H9 (cell line): Measurements from ENCODE around the gene KRTAP10-11. TPM values are rescaled to one million over a fixed set of nuclear protein-coding genes. Genes with fewer than 3 reads are reported as not detected.

Experiments used
- DNase-seq: peaks from one replicate; pipeline ENCODE4 v3.0.0-alpha.2; 2017
- H2AFZ ChIP-seq: one replicate; pipeline ENCODE4 v1.6.1; 2013; ENCODE audit warnings: mild to moderate bottlenecking, low read length, control low read depth, moderate library complexity
- H2AK5ac ChIP-seq: 2 replicates; pipeline ENCODE4 v1.6.1; 2013; ENCODE audit warnings: low read length, control low read depth, mixed read lengths; ENCODE audit not compliant: insufficient read length
- H2BK120ac ChIP-seq: one replicate; pipeline ENCODE4 v1.6.1; 2013; ENCODE audit warnings: low read depth, mild to moderate bottlenecking, low read length, control low read depth, inconsistent platforms; ENCODE audit not compliant: poor library complexity, severe bottlenecking
- H2BK12ac ChIP-seq: 2 replicates; pipeline ENCODE4 v1.6.1; 2013; ENCODE audit warnings: low read length, control low read depth, mixed read lengths, low read depth; ENCODE audit not compliant: insufficient read length
- H2BK15ac ChIP-seq: 2 replicates; pipeline ENCODE4 v1.6.1; 2013; ENCODE audit warnings: low read depth, low read length, control low read depth
- H2BK20ac ChIP-seq: one replicate; pipeline ENCODE4 v1.6.1; 2013; ENCODE audit warnings: low read depth, mild to moderate bottlenecking, low read length, control low read depth, inconsistent platforms; ENCODE audit not compliant: poor library complexity, severe bottlenecking
- H2BK5ac ChIP-seq: 2 replicates; pipeline ENCODE4 v1.6.1; 2013; ENCODE audit warnings: low read length, control low read depth, mixed read lengths; ENCODE audit not compliant: insufficient read length
- H3K14ac ChIP-seq: 2 replicates; pipeline ENCODE4 v1.6.1; 2013; ENCODE audit warnings: low read length, control low read depth; ENCODE audit not compliant: insufficient read depth
- H3K18ac ChIP-seq: 2 replicates; pipeline ENCODE4 v1.6.1; 2013; ENCODE audit warnings: low read depth, mild to moderate bottlenecking, mixed read lengths, low read length, control low read depth; ENCODE audit not compliant: insufficient read length
- H3K23ac ChIP-seq: 2 replicates; pipeline ENCODE4 v1.6.1; 2013; ENCODE audit warnings: low read length, control low read depth, mixed read lengths, low read depth; ENCODE audit not compliant: insufficient read length
- H3K23me2 ChIP-seq: 2 replicates; pipeline ENCODE4 v1.6.1; 2013; ENCODE audit warnings: low read depth, mild to moderate bottlenecking, mixed read lengths, low read length, control low read depth; ENCODE audit not compliant: insufficient read length, poor library complexity, severe bottlenecking
- H3K27ac ChIP-seq: 2 replicates; pipeline ENCODE4 v1.5.1; 2013; ENCODE audit warnings: low read length, control low read depth, mixed read lengths, low read depth; ENCODE audit not compliant: insufficient read length
- H3K27me3 ChIP-seq: 2 replicates; pipeline ENCODE4 v1.6.1; 2013; ENCODE audit warnings: low read length, control low read depth, inconsistent platforms; ENCODE audit not compliant: insufficient read depth
- H3K4ac ChIP-seq: 2 replicates; pipeline ENCODE4 v1.6.1; 2013; ENCODE audit warnings: low read depth, mild to moderate bottlenecking, control low read depth, inconsistent platforms, low read length, moderate library complexity
- H3K4me1 ChIP-seq: 2 replicates; pipeline ENCODE4 v1.6.1; 2013; ENCODE audit warnings: low read length, control low read depth, inconsistent platforms; ENCODE audit not compliant: insufficient read depth
- H3K4me2 ChIP-seq: 2 replicates; pipeline ENCODE4 v1.6.1; 2013; ENCODE audit warnings: low read length, control low read depth, mixed read lengths; ENCODE audit not compliant: insufficient read length, insufficient read depth
- H3K56ac ChIP-seq: 2 replicates; pipeline ENCODE4 v1.6.1; 2013; ENCODE audit warnings: low read depth, mild to moderate bottlenecking, mixed read lengths, low read length, control low read depth; ENCODE audit not compliant: insufficient read length
- H3K79me1 ChIP-seq: 2 replicates; pipeline ENCODE4 v1.6.1; 2013; ENCODE audit warnings: low read depth, mild to moderate bottlenecking, moderate library complexity, low read length, control low read depth, inconsistent platforms; ENCODE audit not compliant: insufficient read depth, poor library complexity, severe bottlenecking
- H3K79me2 ChIP-seq: 2 replicates; pipeline ENCODE4 v1.6.1; 2013; ENCODE audit warnings: low read length, control low read depth, inconsistent platforms; ENCODE audit not compliant: insufficient read depth
- H3K9ac ChIP-seq: 2 replicates; pipeline ENCODE4 v1.6.1; 2013; ENCODE audit warnings: low read length, control low read depth, mixed read lengths; ENCODE audit not compliant: insufficient read length; ENCODE audit errors: extremely low read depth
- H3K9me3 ChIP-seq: one replicate; pipeline ENCODE4 v1.6.1; 2013; ENCODE audit warnings: low read depth, low read length, inconsistent platforms; ENCODE audit not compliant: control insufficient read depth
- H3T11ph ChIP-seq: one replicate; pipeline ENCODE4 v1.6.1; 2013; ENCODE audit warnings: mild to moderate bottlenecking, low read length, control low read depth, inconsistent platforms
- H4K20me1 ChIP-seq: one replicate; pipeline ENCODE4 v1.6.1; 2013; ENCODE audit not compliant: control insufficient read depth, insufficient read length, insufficient read depth
- H4K5ac ChIP-seq: 2 replicates; pipeline ENCODE4 v1.6.1; 2013; ENCODE audit warnings: low read depth, mild to moderate bottlenecking, mixed read lengths, low read length, control low read depth; ENCODE audit not compliant: insufficient read length
- H4K8ac ChIP-seq: replicated peaks from 2 replicates; pipeline ENCODE4 v1.6.1; 2013; ENCODE audit warnings: low read length, control low read depth, mixed read lengths, low read depth; ENCODE audit not compliant: insufficient read length
- H4K91ac ChIP-seq: 2 replicates; pipeline ENCODE4 v1.6.1; 2013; ENCODE audit warnings: low read depth, mild to moderate bottlenecking, moderate library complexity, mixed read lengths, low read length, control low read depth; ENCODE audit not compliant: insufficient read length
- H3K27ac Mint-ChIP-seq, 3 experiments: 2 replicates in 2 of 3; 3 replicates in 1 of 3; pipeline ENCODE4 v1.8.0; 2020 to 2021; ENCODE audit warnings: mixed read lengths in 3 of 3, mild to moderate bottlenecking in 1 of 3, moderate library complexity in 1 of 3
- H3K27me3 Mint-ChIP-seq: 2 replicates; pipeline ENCODE4 v1.8.0; 2021; ENCODE audit warnings: low read depth, mild to moderate bottlenecking, moderate library complexity, mixed read lengths
- H3K36me3 Mint-ChIP-seq, 3 experiments: 2 replicates in 2 of 3; 3 replicates in 1 of 3; pipeline ENCODE4 v1.8.0; 2020 to 2021; ENCODE audit warnings: low read depth in 3 of 3, mixed read lengths in 3 of 3; ENCODE audit not compliant: insufficient read depth in 1 of 3
- H3K4me1 Mint-ChIP-seq, 2 experiments: 2 replicates each; pipeline ENCODE4 v1.8.0; 2020; ENCODE audit warnings: mixed read lengths in 2 of 2
- H3K4me3 Mint-ChIP-seq, 2 experiments: 2 replicates in 1 of 2; 3 replicates in 1 of 2; pipeline ENCODE4 v1.8.0; 2020 to 2021; ENCODE audit warnings: mild to moderate bottlenecking in 2 of 2, mixed read lengths in 2 of 2, moderate library complexity in 1 of 2
- H3K9me3 Mint-ChIP-seq, 2 experiments: 2 replicates in 1 of 2; 3 replicates in 1 of 2; pipeline ENCODE4 v1.8.0; 2020; ENCODE audit warnings: mild to moderate bottlenecking in 2 of 2, mixed read lengths in 2 of 2, moderate library complexity in 1 of 2
- WGBS: extraction: QIAGEN DNeasy Blood & Tissue Kit; methylation state at CpG from one replicate; pipeline ENCODE4 v1.1.7; 2013; ENCODE audit warnings: missing lambda C conversion rate, low lambda C conversion rate, mixed read lengths; ENCODE audit not compliant: insufficient read length; ENCODE audit errors: extremely low coverage; 5-methylcytosine and 5-hydroxymethylcytosine counted together
- total RNA-seq: library from RNA; stranded (reverse); gene quantifications from 2 replicates; pipeline ENCODE4 v1.2.1, GENCODE V29; 2021
- TF ChIP-seq, protein P1 (sequence below): fragments of 200-600 bp; sonication (generic); conservative IDR thresholded peaks from 3 replicates; pipeline ENCODE4 v1.8.0; 2021; ENCODE audit warnings: antibody characterized with exemption, mild to moderate bottlenecking

The KRTAP10-11 gene
- total RNA-seq, 1 experiment from 2014 or later, result not detected

DNA sequence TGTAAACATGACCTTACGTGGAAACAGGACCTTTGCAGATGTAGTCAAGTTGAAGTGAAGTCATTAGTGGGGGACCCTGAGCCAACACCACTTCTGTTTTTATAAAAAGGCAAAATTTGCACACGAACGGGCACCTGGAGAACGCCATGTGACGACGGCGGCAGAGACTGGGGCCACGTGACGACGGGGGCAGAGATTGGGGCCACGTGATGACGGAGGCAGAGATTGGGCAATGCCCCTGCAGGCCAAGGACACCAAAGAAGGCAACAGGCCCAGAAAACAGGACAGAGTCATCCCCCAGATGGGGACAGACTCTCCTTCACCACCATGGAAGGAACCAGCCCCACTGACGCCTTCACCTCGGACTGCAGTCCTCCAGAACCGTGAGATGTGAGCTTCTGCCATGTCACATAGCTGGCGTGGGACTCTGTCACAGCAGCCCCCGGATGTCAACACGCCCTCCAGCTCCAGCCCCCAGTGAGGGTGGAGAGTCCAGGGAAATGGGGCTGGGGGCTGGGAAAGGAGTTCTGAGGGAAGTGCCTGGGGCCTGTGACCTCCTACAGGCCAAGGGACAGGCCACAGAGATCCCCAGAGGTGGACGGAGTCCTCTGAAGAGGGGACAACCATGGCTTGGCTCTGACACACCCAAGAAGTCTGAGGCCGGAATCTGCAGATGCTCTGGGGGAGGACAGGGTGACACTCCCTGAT is 4.2 kb downstream of the KRTAP10-11 start:
- no peak overlapping the region for H2BK20ac ChIP-seq
- no peak for DNase-seq
- H3K4me2 ChIP-seq, result no peak overlapping the region
- no peak overlapping the region for H2BK120ac ChIP-seq
- Mint-ChIP-seq H3K4me1 (peaks cover 14 to 20% of the 10 kb centered on the region in 2 experiments), H3K36me3 (peaks cover 5 to 8% (median 6%) of the 10 kb centered on the region in 3 experiments), H3K27me3 (peaks cover 15% of the 10 kb centered on the region), H3K9me3 (peaks cover 7 to 14% of the 10 kb centered on the region in 2 experiments), H3K4me3 (no peak overlapping the region), H3K27ac (no peak overlapping the region)
- no peak overlapping the region for H3K23ac ChIP-seq
- H4K8ac ChIP-seq, result no peak overlapping the region
- no peaks in the 10 kb centered on the region for H3K4me1 ChIP-seq
- H2BK5ac ChIP-seq, result no peak overlapping the region
- no CpG with 5 or more reads among the region's 20 CpGs for WGBS
- no peak overlapping the region for H2BK12ac ChIP-seq
- no peaks in the 10 kb centered on the region for H3K79me1 ChIP-seq
- no peaks in the 10 kb centered on the region for H3K27me3 ChIP-seq
- no peak overlapping the region; the same call in 1 of the 2 replicates for H3K14ac ChIP-seq
- no peaks in the 10 kb centered on the region for H4K20me1 ChIP-seq
- TF ChIP-seq, protein P1, sequence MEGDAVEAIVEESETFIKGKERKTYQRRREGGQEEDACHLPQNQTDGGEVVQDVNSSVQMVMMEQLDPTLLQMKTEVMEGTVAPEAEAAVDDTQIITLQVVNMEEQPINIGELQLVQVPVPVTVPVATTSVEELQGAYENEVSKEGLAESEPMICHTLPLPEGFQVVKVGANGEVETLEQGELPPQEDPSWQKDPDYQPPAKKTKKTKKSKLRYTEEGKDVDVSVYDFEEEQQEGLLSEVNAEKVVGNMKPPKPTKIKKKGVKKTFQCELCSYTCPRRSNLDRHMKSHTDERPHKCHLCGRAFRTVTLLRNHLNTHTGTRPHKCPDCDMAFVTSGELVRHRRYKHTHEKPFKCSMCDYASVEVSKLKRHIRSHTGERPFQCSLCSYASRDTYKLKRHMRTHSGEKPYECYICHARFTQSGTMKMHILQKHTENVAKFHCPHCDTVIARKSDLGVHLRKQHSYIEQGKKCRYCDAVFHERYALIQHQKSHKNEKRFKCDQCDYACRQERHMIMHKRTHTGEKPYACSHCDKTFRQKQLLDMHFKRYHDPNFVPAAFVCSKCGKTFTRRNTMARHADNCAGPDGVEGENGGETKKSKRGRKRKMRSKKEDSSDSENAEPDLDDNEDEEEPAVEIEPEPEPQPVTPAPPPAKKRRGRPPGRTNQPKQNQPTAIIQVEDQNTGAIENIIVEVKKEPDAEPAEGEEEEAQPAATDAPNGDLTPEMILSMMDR, result no peak
- H2AFZ ChIP-seq, result no peak overlapping the region
- H4K5ac ChIP-seq, result no peak overlapping the region
- no peak overlapping the region for H3T11ph ChIP-seq
- H3K9me3 ChIP-seq, result no peaks in the 10 kb centered on the region
- no peak overlapping the region for H3K9ac ChIP-seq
- no peak overlapping the region for H3K4ac ChIP-seq
- H3K27ac ChIP-seq, result no peak overlapping the region
- H3K79me2 ChIP-seq, result no peaks in the 10 kb centered on the region
- H3K23me2 ChIP-seq, result peaks cover 2% of the 10 kb centered on the region
- H2BK15ac ChIP-seq, result no peak overlapping the region
- no peak overlapping the region for H2AK5ac ChIP-seq
- H3K56ac ChIP-seq, result no peak overlapping the region
- H3K18ac ChIP-seq, result no peak overlapping the region
- no peak overlapping the region for H4K91ac ChIP-seq
